HG02759 (cell line): Measurements from ENCODE around the gene AGPAT3.
"Not testable (repeated sequence)": the region's sequence is repeated elsewhere in the genome, so short reads cannot be mapped to it uniquely, and the experiment has no call there.

Source experiments
- ATAC-seq: cut with Tn5 transposase; IDR thresholded peaks from one replicate; pipeline ENCODE4 v1.9.1; 2021; ENCODE audit warnings: mild to moderate bottlenecking, moderate library complexity; ENCODE audit not compliant: unreplicated experiment

AGPAT3 gene

GRCh38 chr21:43881935-43882334 lies 16.9 kb downstream of the AGPAT3 start:
- no peak for ATAC-seq

GRCh38 chr21:43882952-43883545 lies 18.0 kb downstream of the AGPAT3 start:
- ATAC-seq: no peak

- peak; percentile 42 for ATAC-seq
Observed at GRCh38 chr21:43884012-43884860, 19.2 kb downstream of the AGPAT3 start.

GRCh38 chr21:43884861-43885417 lies 19.9 kb downstream of the AGPAT3 start:
- ATAC-seq: no peak

- ATAC-seq: no peak
Observed at GRCh38 chr21:43885721-43886120, 20.7 kb downstream of the AGPAT3 start.

- ATAC-seq: no peak
Observed at GRCh38 chr21:43886565-43886964, 21.5 kb downstream of the AGPAT3 start.

GRCh38 chr21:43889069-43889468 lies 24.0 kb downstream of the AGPAT3 start:
- no peak for ATAC-seq

- no peak for ATAC-seq
Observed at GRCh38 chr21:43890042-43890441, 25.0 kb downstream of the AGPAT3 start.

- no peak for ATAC-seq
Observed at GRCh38 chr21:43892334-43892733, 27.3 kb downstream of the AGPAT3 start.

- no peak for ATAC-seq
Observed at GRCh38 chr21:43892984-43893535, 28.0 kb downstream of the AGPAT3 start.

GRCh38 chr21:43893536-43894205 lies 28.6 kb downstream of the AGPAT3 start:
- ATAC-seq: peak; percentile 43

GRCh38 chr21:43894206-43894577 lies 29.2 kb downstream of the AGPAT3 start:
- no peak for ATAC-seq

GRCh38 chr21:43895196-43895595 lies 30.2 kb downstream of the AGPAT3 start:
- ATAC-seq: no peak

- ATAC-seq: not testable (repeated sequence)
Observed at GRCh38 chr21:43896696-43897299, 31.8 kb downstream of the AGPAT3 start.

- no peak for ATAC-seq
Observed at GRCh38 chr21:43899307-43900077, 34.5 kb downstream of the AGPAT3 start.

GRCh38 chr21:43900078-43900385 lies 35.0 kb downstream of the AGPAT3 start:
- no peak for ATAC-seq

GRCh38 chr21:43900690-43901089 lies 35.7 kb downstream of the AGPAT3 start:
- no peak for ATAC-seq

- no peak for ATAC-seq
Observed at GRCh38 chr21:43902441-43902840, 37.4 kb downstream of the AGPAT3 start.

GRCh38 chr21:43903451-43904091 lies 38.5 kb downstream of the AGPAT3 start:
- ATAC-seq: no peak

- no peak for ATAC-seq
Observed at GRCh38 chr21:43904331-43904781, 39.3 kb downstream of the AGPAT3 start.
